Karpas-422 (cell line): ENCODE results near the gene FRY. TPM values are rescaled to one million over a fixed set of nuclear protein-coding genes. Genes with fewer than 3 reads are reported as not detected.

Experiments
- DNase-seq: peaks from one replicate; pipeline ENCODE4 v3.0.0-alpha.2; 2015
- H2AFZ ChIP-seq: fragments of 200-600 bp; sonication (generic); 2 replicates; pipeline ENCODE4 v1.6.1; 2014; ENCODE audit warnings: antibody characterized with exemption, low read length, mixed read lengths
- H3K27ac ChIP-seq: fragments of 200-600 bp; sonication (generic); 2 replicates; pipeline ENCODE4 v1.5.1; 2014; ENCODE audit warnings: mild to moderate bottlenecking, low read length, moderate library complexity
- H3K27me3 ChIP-seq: fragments of 200-600 bp; sonication (generic); 2 replicates; pipeline ENCODE4 v1.6.1; 2014; ENCODE audit warnings: low read length, mixed read lengths
- H3K36me3 ChIP-seq: fragments of 200-600 bp; sonication (generic); 2 replicates; pipeline ENCODE4 v1.6.1; 2014; ENCODE audit warnings: low read length, mixed read lengths; ENCODE audit not compliant: insufficient read depth
- H3K4me1 ChIP-seq: fragments of 200-600 bp; sonication (generic); 2 replicates; pipeline ENCODE4 v1.6.1; 2014; ENCODE audit warnings: mild to moderate bottlenecking, low read length, mixed read lengths
- H3K4me2 ChIP-seq: fragments of 200-600 bp; sonication (generic); 2 replicates; pipeline ENCODE4 v1.6.1; 2014; ENCODE audit warnings: low read length, low read depth, mild to moderate bottlenecking; ENCODE audit not compliant: poor library complexity, severe bottlenecking
- H3K4me3 ChIP-seq: fragments of 200-600 bp; sonication (generic); 2 replicates; pipeline ENCODE4 v1.5.1; 2014; ENCODE audit warnings: mild to moderate bottlenecking, antibody characterized with exemption, low read length, mixed read lengths
- H3K79me2 ChIP-seq: fragments of 200-600 bp; sonication (generic); 2 replicates; pipeline ENCODE4 v1.6.1; 2014; ENCODE audit warnings: mild to moderate bottlenecking, low read length, mixed read lengths
- H3K9ac ChIP-seq: fragments of 200-600 bp; sonication (generic); 2 replicates; pipeline ENCODE4 v1.6.0; 2014; ENCODE audit warnings: low read length
- H3K9me2 ChIP-seq: fragments of 200-600 bp; sonication (generic), shearing (Covaris generic); replicated peaks from 2 replicates; pipeline ENCODE4 v1.6.0; 2014; ENCODE audit warnings: mild to moderate bottlenecking, low read length, moderate library complexity; ENCODE audit not compliant: insufficient read depth
- H3K9me3 ChIP-seq: fragments of 300-700, 200-600 bp; sonication (generic); 2 replicates; pipeline ENCODE4 v1.6.1; 2014; ENCODE audit warnings: low read length, mixed read lengths
- H4K20me1 ChIP-seq: fragments of 200-600 bp; sonication (generic); 2 replicates; pipeline ENCODE4 v1.6.1; 2014; ENCODE audit warnings: mild to moderate bottlenecking, antibody characterized with exemption, low read length, low read depth; ENCODE audit not compliant: insufficient read depth
- total RNA-seq: library from RNA; depleted of rRNA; stranded (reverse); fragments of >200 nt; shearing (Covaris generic); gene quantifications from 2 replicates; pipeline ENCODE4 v1.2.3, GENCODE V29; 2014; ENCODE audit warnings: low replicate concordance

The FRY gene
- total RNA-seq, 1 experiment from 2014 or later = 1.6 TPM

DNA sequence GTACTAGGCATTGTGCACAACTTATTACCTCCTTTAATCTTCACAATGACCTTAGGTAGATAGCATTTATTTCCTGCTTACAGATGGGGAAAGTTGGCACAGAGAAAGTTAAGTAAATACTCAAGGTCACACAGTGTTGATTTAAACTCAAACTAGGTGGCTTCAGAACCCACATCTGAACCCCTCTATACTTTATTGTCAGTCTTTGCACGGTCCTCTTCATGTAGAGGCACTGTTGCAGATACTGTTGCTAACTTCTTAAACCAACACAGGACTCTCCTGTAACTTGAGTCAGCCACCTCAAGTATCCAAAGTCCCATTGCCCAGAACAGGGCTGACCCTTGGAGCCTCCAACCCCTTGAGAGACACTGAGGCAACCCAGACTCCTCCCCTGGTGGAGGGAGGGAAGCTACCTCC is 48.8 kb downstream of the FRY start:
- Histone ChIP-seq H3K36me3 (no peaks in the 10 kb centered on the region), H3K9me3 (no peaks in the 10 kb centered on the region), H3K79me2 (no peaks in the 10 kb centered on the region), H3K4me2 (no peak overlapping the region), H4K20me1 (no peaks in the 10 kb centered on the region), H3K9ac (no peak overlapping the region), H3K4me3 (no peak overlapping the region), H3K4me1 (no peaks in the 10 kb centered on the region), H3K9me2 (no peaks in the 10 kb centered on the region), H2AFZ (no peak overlapping the region), H3K27ac (no peak overlapping the region), H3K27me3 (no peaks in the 10 kb centered on the region)
- DNase-seq = no peak

DNA sequence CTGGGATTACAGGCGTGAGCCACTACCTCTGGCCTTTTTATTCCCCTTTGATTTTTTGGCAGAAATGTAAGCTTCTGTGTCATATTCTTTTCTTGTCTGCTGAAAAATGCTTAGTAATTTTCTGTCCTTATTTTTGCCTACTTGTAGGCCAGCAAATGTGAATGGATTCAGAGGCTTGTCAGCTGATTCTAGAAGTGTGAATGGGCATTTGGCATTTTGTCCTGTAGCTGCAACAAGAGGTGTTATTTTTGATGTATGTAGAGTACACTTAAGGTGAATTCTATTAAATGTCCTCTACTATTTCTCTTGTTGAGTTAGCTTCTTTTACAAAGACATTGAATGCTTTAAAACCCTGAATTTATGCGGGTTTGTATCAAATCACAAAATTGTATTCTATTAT is 50.0 kb downstream of the FRY start:
- no peak for DNase-seq
- Histone ChIP-seq H3K9me3 (no peaks in the 10 kb centered on the region), H3K9me2 (no peaks in the 10 kb centered on the region), H3K4me1 (no peaks in the 10 kb centered on the region), H3K4me2 (no peak overlapping the region), H3K27me3 (no peaks in the 10 kb centered on the region), H3K79me2 (no peaks in the 10 kb centered on the region), H3K27ac (no peak overlapping the region), H3K9ac (no peak overlapping the region), H4K20me1 (no peaks in the 10 kb centered on the region), H2AFZ (no peak overlapping the region), H3K36me3 (no peaks in the 10 kb centered on the region), H3K4me3 (no peak overlapping the region)

DNA sequence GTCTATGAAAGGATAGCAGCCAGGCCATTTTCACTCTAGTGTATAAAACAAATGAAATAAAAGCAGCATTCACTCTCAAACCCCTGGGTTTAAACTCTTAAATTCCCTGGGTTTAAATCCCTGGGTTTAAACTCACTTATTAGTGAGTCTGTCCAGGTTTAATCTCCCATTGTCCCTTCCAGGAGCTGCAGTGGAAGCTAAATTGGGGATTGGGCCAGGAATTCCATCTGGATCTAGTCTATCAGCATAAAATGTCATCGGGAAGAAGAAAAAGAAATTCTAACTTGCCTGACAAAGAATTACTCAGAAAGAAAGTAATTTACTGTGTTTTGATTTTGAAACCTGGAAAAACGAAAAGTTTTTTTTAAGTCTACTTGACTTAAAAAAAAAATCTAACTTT is 54.8 kb downstream of the FRY start:
- Histone ChIP-seq H2AFZ (no peak overlapping the region), H4K20me1 (no peaks in the 10 kb centered on the region), H3K4me2 (no peak overlapping the region), H3K9me3 (no peaks in the 10 kb centered on the region), H3K4me3 (no peak overlapping the region), H3K27ac (no peak overlapping the region), H3K27me3 (no peaks in the 10 kb centered on the region), H3K9ac (no peak overlapping the region), H3K36me3 (no peaks in the 10 kb centered on the region), H3K9me2 (no peaks in the 10 kb centered on the region), H3K79me2 (no peaks in the 10 kb centered on the region), H3K4me1 (no peaks in the 10 kb centered on the region)
- no peak for DNase-seq

DNA sequence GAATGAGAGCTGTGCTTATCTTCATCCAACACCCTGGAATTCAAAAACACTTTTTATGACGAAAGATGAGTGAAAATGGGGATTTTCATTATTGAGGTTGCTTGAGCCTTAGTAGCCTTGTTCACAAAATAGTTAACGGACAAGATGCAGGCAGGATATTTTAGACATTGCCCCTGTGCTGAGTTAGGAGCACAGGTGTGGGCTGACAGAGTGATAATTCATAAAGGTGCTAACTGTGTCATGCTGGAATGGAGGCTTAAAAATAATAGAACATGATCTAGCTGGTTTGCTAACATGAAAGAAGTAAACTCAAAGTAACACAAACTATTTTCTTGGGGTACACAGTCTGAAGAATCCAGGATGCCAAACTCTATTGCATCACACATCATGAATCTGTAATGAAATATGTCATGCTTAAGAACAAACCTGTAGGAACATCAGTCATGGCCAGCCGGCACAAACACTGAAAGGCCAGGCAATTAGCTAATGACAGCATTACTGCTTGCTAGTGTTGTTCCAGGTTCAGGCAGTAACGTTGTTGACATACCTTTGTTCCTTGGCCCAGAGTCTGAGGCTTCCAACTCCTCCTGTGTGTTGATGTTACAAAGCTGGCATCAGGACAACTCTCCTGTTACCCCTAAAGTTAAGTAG is 55.3 kb downstream of the FRY start:
- H3K4me3 ChIP-seq = no peak overlapping the region
- H3K27me3 ChIP-seq = no peaks in the 10 kb centered on the region
- no peaks in the 10 kb centered on the region for H3K9me2 ChIP-seq
- no peak overlapping the region for H2AFZ ChIP-seq
- no peaks in the 10 kb centered on the region for H3K4me1 ChIP-seq
- no peaks in the 10 kb centered on the region for H3K9me3 ChIP-seq
- no peak for DNase-seq
- no peaks in the 10 kb centered on the region for H4K20me1 ChIP-seq
- no peak overlapping the region for H3K4me2 ChIP-seq
- H3K79me2 ChIP-seq = no peaks in the 10 kb centered on the region
- H3K36me3 ChIP-seq = no peaks in the 10 kb centered on the region
- no peak overlapping the region for H3K27ac ChIP-seq
- no peak overlapping the region for H3K9ac ChIP-seq

DNA sequence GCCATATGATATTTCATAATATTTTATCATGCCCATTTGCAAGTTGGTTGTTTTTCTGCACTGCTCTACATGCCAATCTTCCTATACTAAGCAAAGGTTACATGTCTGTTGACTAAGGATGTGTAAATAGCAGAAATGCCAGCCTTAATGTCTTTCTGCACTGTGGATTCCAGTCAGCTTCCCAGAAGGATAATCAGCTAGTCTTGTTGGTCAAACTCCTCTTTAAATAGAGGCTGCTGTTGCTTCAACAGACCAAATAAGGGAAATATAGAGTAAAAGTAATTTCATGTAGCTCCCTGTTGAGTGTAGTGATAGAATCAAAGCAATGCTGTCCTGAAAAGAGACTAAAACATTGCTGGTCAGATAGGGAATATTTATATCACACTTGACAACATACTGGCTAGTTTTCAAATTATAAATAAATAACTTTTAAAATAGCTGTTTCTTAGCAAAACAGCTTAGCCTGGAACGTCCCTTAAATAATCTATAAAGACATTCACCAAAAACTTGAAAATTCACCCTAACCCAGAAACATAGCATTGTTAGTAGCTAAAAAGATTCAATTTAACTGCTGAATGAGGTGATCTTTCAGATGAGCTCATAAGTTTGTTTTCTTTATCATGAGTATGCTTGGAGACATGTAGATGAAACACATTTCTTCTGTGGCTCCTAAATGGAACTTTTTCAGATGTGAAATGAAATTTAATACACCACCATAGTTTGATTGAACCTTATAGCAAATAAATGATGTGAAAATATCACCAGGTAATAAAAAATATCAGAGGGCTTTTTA is 56.6 kb downstream of the FRY start:
- H3K9ac ChIP-seq = no peak overlapping the region
- no peaks in the 10 kb centered on the region for H3K9me2 ChIP-seq
- no peaks in the 10 kb centered on the region for H3K27me3 ChIP-seq
- DNase-seq = no peak
- H3K4me3 ChIP-seq = no peak overlapping the region
- H4K20me1 ChIP-seq = no peaks in the 10 kb centered on the region
- H3K79me2 ChIP-seq = no peaks in the 10 kb centered on the region
- H3K9me3 ChIP-seq = no peaks in the 10 kb centered on the region
- H3K36me3 ChIP-seq = no peaks in the 10 kb centered on the region
- H2AFZ ChIP-seq = no peak overlapping the region
- H3K4me2 ChIP-seq = no peak overlapping the region
- H3K4me1 ChIP-seq = no peaks in the 10 kb centered on the region
- H3K27ac ChIP-seq = no peak overlapping the region

DNA sequence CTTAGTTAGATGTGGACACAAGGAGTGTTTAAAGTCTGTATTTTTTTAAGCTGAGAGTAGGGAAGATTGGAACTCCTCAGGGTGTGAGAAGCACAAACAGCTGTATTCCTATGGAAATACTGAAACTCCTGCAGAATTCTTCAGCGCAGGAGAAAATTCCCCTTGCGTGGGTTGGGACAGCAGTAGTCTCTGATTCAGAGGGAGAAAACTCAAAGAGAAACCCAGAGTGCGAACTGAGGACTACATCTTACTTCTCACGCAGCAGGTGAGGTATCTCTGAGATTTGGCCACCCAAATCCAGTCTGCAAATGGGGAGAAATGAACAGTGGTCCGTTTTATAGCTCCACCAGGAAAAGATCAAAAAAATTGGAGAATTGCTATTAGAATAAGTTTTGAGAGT is 60.9 kb downstream of the FRY start:
- no peaks in the 10 kb centered on the region for H3K9me2 ChIP-seq
- no peak overlapping the region for H2AFZ ChIP-seq
- no peaks in the 10 kb centered on the region for H3K4me1 ChIP-seq
- no peaks in the 10 kb centered on the region for H4K20me1 ChIP-seq
- no peaks in the 10 kb centered on the region for H3K79me2 ChIP-seq
- no peak overlapping the region for H3K4me2 ChIP-seq
- no peaks in the 10 kb centered on the region for H3K36me3 ChIP-seq
- H3K4me3 ChIP-seq = no peak overlapping the region
- no peaks in the 10 kb centered on the region for H3K9me3 ChIP-seq
- no peaks in the 10 kb centered on the region for H3K27me3 ChIP-seq
- no peak overlapping the region for H3K27ac ChIP-seq
- no peak for DNase-seq
- H3K9ac ChIP-seq = no peak overlapping the region

DNA sequence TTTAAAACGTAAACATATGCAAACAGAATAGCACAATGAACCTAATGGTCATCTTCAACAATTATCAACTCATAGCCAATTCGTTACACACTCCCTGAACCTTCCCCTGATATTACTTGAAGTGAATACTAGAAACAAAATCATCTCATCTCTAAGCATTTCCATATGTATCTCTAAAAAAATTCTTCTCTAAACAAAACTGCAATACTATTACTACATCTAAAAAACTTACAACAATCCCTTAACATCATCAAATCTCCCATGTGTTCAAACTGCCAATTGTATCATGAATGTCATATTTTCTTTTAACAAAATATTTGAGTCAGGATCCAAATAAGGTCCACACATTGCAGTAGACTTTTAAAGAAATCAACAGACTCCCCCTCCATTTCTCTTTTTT is 61.4 kb downstream of the FRY start:
- H3K9me2 ChIP-seq = no peaks in the 10 kb centered on the region
- H3K9ac ChIP-seq = no peak overlapping the region
- no peaks in the 10 kb centered on the region for H3K9me3 ChIP-seq
- H3K4me1 ChIP-seq = no peaks in the 10 kb centered on the region
- no peak overlapping the region for H3K27ac ChIP-seq
- H3K79me2 ChIP-seq = no peaks in the 10 kb centered on the region
- H3K36me3 ChIP-seq = no peaks in the 10 kb centered on the region
- H3K4me2 ChIP-seq = no peak overlapping the region
- H3K27me3 ChIP-seq = no peaks in the 10 kb centered on the region
- no peak for DNase-seq
- no peak overlapping the region for H3K4me3 ChIP-seq
- no peak overlapping the region for H2AFZ ChIP-seq
- H4K20me1 ChIP-seq = no peaks in the 10 kb centered on the region

DNA sequence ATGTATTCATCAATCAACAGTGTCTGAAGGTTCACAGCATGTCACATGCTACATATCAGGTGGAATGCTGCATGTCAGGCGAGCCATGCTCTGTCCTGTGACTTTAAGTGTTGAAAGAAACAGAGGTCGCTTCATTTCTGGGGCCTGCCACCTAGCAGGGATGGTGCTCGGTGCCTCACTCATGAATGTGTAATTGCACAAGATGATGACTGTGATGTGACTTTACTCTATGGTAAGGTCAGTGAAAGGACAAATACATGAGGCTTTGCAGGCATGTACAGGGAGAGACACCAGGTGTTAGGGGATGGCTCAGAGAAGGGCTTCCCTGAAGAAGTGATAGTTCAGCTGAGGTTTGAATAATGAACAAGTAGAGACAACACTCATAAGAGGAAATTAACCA is 66.7 kb downstream of the FRY start:
- Histone ChIP-seq H3K4me2 (no peak overlapping the region), H3K4me1 (no peaks in the 10 kb centered on the region), H3K4me3 (no peak overlapping the region), H2AFZ (no peak overlapping the region), H4K20me1 (no peaks in the 10 kb centered on the region), H3K9ac (no peak overlapping the region), H3K36me3 (no peaks in the 10 kb centered on the region), H3K79me2 (no peaks in the 10 kb centered on the region), H3K27me3 (no peaks in the 10 kb centered on the region), H3K9me2 (no peaks in the 10 kb centered on the region), H3K9me3 (no peaks in the 10 kb centered on the region), H3K27ac (no peak overlapping the region)
- DNase-seq = no peak
